Measurements from ENCODE around the gene MITF.

GRCh38 chr3:69888040-69888942, 149.0 kb downstream of the MITF start:
- TF ChIP-seq EP300 (conservative IDR thresholded peaks at IDR 0.05; ENCODE audit: poor library complexity, severe bottlenecking) (no peak), CTCF (IDR thresholded peaks at IDR 0.05; ENCODE audit: poor library complexity, severe bottlenecking) (no peak), SMC3 (conservative IDR thresholded peaks at IDR 0.05; ENCODE audit: poor library complexity) (no peak), POLR2AphosphoS5 (IDR thresholded peaks at IDR 0.05) (no peak), TAF1 (IDR thresholded peaks at IDR 0.05; ENCODE audit: low read depth) (no peak), EZH2 (IDR thresholded peaks at IDR 0.05; ENCODE audit: borderline replicate concordance, insufficient read depth, low read length, poor library complexity, severe bottlenecking) (no peak), REST (IDR thresholded peaks at IDR 0.05; ENCODE audit: borderline replicate concordance) (no peak), MXI1 (conservative IDR thresholded peaks at IDR 0.05; ENCODE audit: poor library complexity, severe bottlenecking) (no peak)
